Calu3 (cell line): ENCODE measurements around the gene BRD1. TPM values are rescaled to one million over a fixed set of nuclear protein-coding genes. Genes with fewer than 3 reads are reported as not detected.

Source experiments
- BruUV-seq: library from RNA; stranded (reverse); fragments of 400-500 nt; replicated peaks from 2 replicates; lab custom pipeline; 2021; lab: Mats Ljungman, UMichigan
- CTCF ChIA-PET: fragments of 300-600 bp; sonication (Branson Sonifier 250); formaldehyde crosslinking; loops from one replicate; lab custom pipeline; 2022; ENCODE audit warnings: antibody characterized with exemption; lab: Charles Lee
- DNase-seq: peaks from one replicate; pipeline ENCODE4 v3.0.0; 2022
- H3K27ac Mint-ChIP-seq: one replicate; pipeline ENCODE4 v1.8.0; 2022; ENCODE audit warnings: mixed read lengths; ENCODE audit not compliant: unreplicated experiment
- H3K27me3 Mint-ChIP-seq: one replicate; pipeline ENCODE4 v1.8.0; 2022; ENCODE audit warnings: mixed read lengths; ENCODE audit not compliant: unreplicated experiment
- H3K36me3 Mint-ChIP-seq: one replicate; pipeline ENCODE4 v1.8.0; 2022; ENCODE audit warnings: mild to moderate bottlenecking, moderate library complexity, mixed read lengths; ENCODE audit not compliant: insufficient read depth, unreplicated experiment
- H3K4me1 Mint-ChIP-seq: one replicate; pipeline ENCODE4 v1.8.0; 2022; ENCODE audit warnings: mild to moderate bottlenecking, low read depth, mixed read lengths; ENCODE audit not compliant: unreplicated experiment
- H3K4me3 Mint-ChIP-seq: one replicate; pipeline ENCODE4 v1.8.0; 2022; ENCODE audit warnings: mild to moderate bottlenecking, low read depth, moderate library complexity, mixed read lengths; ENCODE audit not compliant: unreplicated experiment
- H3K9me3 Mint-ChIP-seq: one replicate; pipeline ENCODE4 v1.8.0; 2022; ENCODE audit warnings: low read depth, mixed read lengths; ENCODE audit not compliant: unreplicated experiment
- intact Hi-C: fragments of 100-400 bp; cut with micrococcal nuclease; formaldehyde crosslinking; loops from one replicate; pipeline ENCODE4 v1.10.0; 2022; ENCODE audit not compliant: unreplicated experiment
- total RNA-seq: library from RNA; stranded (reverse); gene quantifications from 2 replicates; pipeline ENCODE4 v1.2.3, GENCODE V29; 2022
- TF ChIP-seq, protein P1 (sequence below): fragments of 200-600 bp; IDR thresholded peaks from one replicate; pipeline ENCODE4 v1.8.0; 2022; ENCODE audit warnings: antibody characterized with exemption; ENCODE audit not compliant: unreplicated experiment

The BRD1 gene
- total RNA-seq, 1 experiment from 2014 or later = 41.4 TPM

DNA sequence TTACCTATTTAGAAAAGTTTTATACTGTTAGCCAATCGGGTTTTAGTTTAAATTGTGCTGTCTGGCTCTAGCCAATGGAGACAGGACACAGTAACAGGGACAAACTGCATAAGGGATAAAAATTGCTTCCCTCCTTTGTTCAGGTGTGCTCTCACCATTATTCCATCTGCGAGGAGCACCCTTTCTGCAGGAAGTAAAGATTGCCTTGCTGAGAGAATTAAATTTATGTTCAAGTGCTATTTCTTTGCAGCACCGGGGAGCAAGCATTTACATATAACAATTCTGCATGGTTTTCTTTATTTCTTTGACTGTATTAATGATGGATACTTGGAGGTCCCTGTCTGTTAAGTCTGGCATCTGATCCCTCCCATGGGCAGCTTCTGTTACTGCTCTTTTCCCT lies 80.5 kb downstream of the BRD1 start:
- CTCF ChIA-PET = no interaction called here
- BruUV-seq = no TSS peak
- intact Hi-C loops = no loop called here
- H3K4me1 Mint-ChIP-seq = no peaks in the 10 kb centered on the region
- H3K9me3 Mint-ChIP-seq = peaks cover 17% of the 10 kb centered on the region
- no peaks in the 10 kb centered on the region for H3K36me3 Mint-ChIP-seq
- TF ChIP-seq, protein P1, sequence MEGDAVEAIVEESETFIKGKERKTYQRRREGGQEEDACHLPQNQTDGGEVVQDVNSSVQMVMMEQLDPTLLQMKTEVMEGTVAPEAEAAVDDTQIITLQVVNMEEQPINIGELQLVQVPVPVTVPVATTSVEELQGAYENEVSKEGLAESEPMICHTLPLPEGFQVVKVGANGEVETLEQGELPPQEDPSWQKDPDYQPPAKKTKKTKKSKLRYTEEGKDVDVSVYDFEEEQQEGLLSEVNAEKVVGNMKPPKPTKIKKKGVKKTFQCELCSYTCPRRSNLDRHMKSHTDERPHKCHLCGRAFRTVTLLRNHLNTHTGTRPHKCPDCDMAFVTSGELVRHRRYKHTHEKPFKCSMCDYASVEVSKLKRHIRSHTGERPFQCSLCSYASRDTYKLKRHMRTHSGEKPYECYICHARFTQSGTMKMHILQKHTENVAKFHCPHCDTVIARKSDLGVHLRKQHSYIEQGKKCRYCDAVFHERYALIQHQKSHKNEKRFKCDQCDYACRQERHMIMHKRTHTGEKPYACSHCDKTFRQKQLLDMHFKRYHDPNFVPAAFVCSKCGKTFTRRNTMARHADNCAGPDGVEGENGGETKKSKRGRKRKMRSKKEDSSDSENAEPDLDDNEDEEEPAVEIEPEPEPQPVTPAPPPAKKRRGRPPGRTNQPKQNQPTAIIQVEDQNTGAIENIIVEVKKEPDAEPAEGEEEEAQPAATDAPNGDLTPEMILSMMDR = no peak
- H3K27ac Mint-ChIP-seq = no peak overlapping the region
- no peak overlapping the region for H3K4me3 Mint-ChIP-seq
- peaks cover 50% of the 10 kb centered on the region for H3K27me3 Mint-ChIP-seq
- DNase-seq = no peak

- no peaks in the 10 kb centered on the region for H3K4me1 Mint-ChIP-seq
- CTCF ChIA-PET = no interaction called here
- BruUV-seq = no TSS peak
- peaks cover 20% of the 10 kb centered on the region for H3K9me3 Mint-ChIP-seq
- TF ChIP-seq, protein P1 = no peak
- intact Hi-C loops = no loop called here
- no peak overlapping the region for H3K4me3 Mint-ChIP-seq
- no peaks in the 10 kb centered on the region for H3K36me3 Mint-ChIP-seq
- peaks cover 50% of the 10 kb centered on the region for H3K27me3 Mint-ChIP-seq
- DNase-seq = no peak
- no peak overlapping the region for H3K27ac Mint-ChIP-seq
Measured at GRCh38 chr22:49746065-49746464, 81.6 kb downstream of the BRD1 start.

DNA sequence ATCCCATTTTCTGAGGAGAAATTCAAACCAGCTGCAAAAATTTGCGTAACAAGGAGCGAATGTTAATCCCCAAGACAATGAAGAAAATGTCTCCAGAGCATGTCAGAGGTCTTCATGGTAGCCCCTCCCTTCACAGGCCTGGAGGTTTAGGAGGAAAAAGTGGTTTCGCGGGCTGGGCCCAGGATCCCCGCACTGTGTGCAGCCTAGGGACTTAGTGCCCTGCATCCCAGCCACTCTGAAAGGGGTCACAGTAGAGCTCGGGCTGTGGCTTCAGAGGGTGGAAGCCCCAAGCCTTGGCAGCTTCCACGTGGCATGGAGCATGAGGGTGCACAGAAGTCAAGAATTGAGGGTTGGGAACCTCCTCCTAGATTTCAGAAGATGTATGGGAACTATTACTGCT lies 87.4 kb downstream of the BRD1 start:
- no peaks in the 10 kb centered on the region for H3K36me3 Mint-ChIP-seq
- H3K27ac Mint-ChIP-seq = no peak overlapping the region
- peaks cover 75% of the 10 kb centered on the region for H3K27me3 Mint-ChIP-seq
- no peak overlapping the region for H3K4me3 Mint-ChIP-seq
- DNase-seq = no peak
- intact Hi-C loops = no loop called here
- BruUV-seq = no TSS peak
- no peaks in the 10 kb centered on the region for H3K4me1 Mint-ChIP-seq
- TF ChIP-seq, protein P1 = no peak
- H3K9me3 Mint-ChIP-seq = peaks cover 13% of the 10 kb centered on the region
- CTCF ChIA-PET = no interaction called here

GRCh38 chr22:49739138-49739537 lies 88.5 kb downstream of the BRD1 start:
- BruUV-seq = no TSS peak
- DNase-seq = no peak

More at GRCh38 chr22:49739138-49739537, 88.5 kb downstream of the BRD1 start:
- Mint-ChIP-seq H3K4me3 (no peak overlapping the region), H3K27ac (no peak overlapping the region), H3K27me3 (peaks cover 75% of the 10 kb centered on the region), H3K4me1 (no peaks in the 10 kb centered on the region), H3K36me3 (no peaks in the 10 kb centered on the region), H3K9me3 (peaks cover 7% of the 10 kb centered on the region)
- intact Hi-C loops = no loop called here
- TF ChIP-seq, protein P1 = no peak
- CTCF ChIA-PET = interaction anchor here (1.0 kb wide), 1 partner anchor 14 kb away, joined by 3 read pairs; no protein-coding TSS in a partner anchor
